Measurements from ENCODE around the gene CARNS1. TPM values are rescaled to one million over a fixed set of nuclear protein-coding genes. Genes with fewer than 3 reads are reported as not detected.
A peak's percentile ranks its signal among the peaks of the same experiment; 100 is the strongest.

The CARNS1 gene
- total and polyA plus RNA-seq, 2 of the 8 experiments (the other 6 are each of a cell fraction or from before 2014, with no cell fraction given) = 0.82 to 1.1 TPM

- Histone ChIP-seq H4K20me1 (replicated peaks in 1 of 2; ENCODE audit: control insufficient read depth in 1 of 2, insufficient read depth in 2 of 2, low read length in 2 of 2) (no peaks in the 10 kb centered on the region), H2AK5ac (ENCODE audit: low read depth, low read length) (peak within 1 kb of the TSS; percentile 11; the same call in 1 of the 2 replicates), H3K56ac (replicated peaks; ENCODE audit: insufficient read length, low read depth, low read length) (peak within 1 kb of the TSS; percentile 26), H2BK12ac (ENCODE audit: low read depth, low read length) (no peak within 1 kb of the TSS), H3K9ac (replicated peaks in 1 of 4; ENCODE audit: extremely low read depth in 1 of 4, low read depth in 3 of 4, low read length in 3 of 4) (peak within 1 kb of the TSS; percentile 72 to 86 (median 77)), H3K79me2 (ENCODE audit: control insufficient read depth in 1 of 2, insufficient read depth in 2 of 2, low read length in 2 of 2) (peaks cover 0 to 9% of the 10 kb centered on the region in 2 experiments; a peak in 2 of 4 replicates), H4K5ac (ENCODE audit: insufficient read length, low read depth, low read length) (peak within 1 kb of the TSS; percentile 84), H2BK120ac (replicated peaks; ENCODE audit: low read depth, low read length) (no peak within 1 kb of the TSS), H3K79me1 (ENCODE audit: low read depth, low read length) (peaks cover 5% of the 10 kb centered on the region), H3K27me3 (replicated peaks in 1 of 4; ENCODE audit: control insufficient read depth in 3 of 4, extremely low read depth in 1 of 4, insufficient read depth in 3 of 4, low read length in 3 of 4) (no peaks in the 10 kb centered on the region), H3K23me2 (ENCODE audit: low read depth, low read length) (peaks cover 10% of the 10 kb centered on the region), H3K4me3 (ENCODE audit: extremely low read depth in 1 of 4, insufficient read depth in 2 of 4, low read depth in 3 of 4, low read length in 4 of 4) (peak within 1 kb of the TSS; percentile 66 to 98 (median 90)), H3K9me3 (ENCODE audit: insufficient read depth in 2 of 2, low read depth in 1 of 2, low read length in 1 of 2) (no peaks in the 10 kb centered on the region), H3K14ac (ENCODE audit: insufficient read length) (no peak within 1 kb of the TSS), H2AFZ (ENCODE audit: low read length) (peak within 1 kb of the TSS; percentile 37; the same call in 1 of the 2 replicates), H3K18ac (ENCODE audit: extremely low read depth, low read length) (peak within 1 kb of the TSS; percentile 24; the same call in 1 of the 2 replicates), H3K27ac (ENCODE audit: low read depth, low read length) (peak within 1 kb of the TSS; percentile 33), H4K91ac (replicated peaks; ENCODE audit: insufficient read length, low read length) (peak within 1 kb of the TSS; percentile 73), H4K8ac (ENCODE audit: extremely low read depth, insufficient read depth, low read length) (peak within 1 kb of the TSS; percentile 89; the same call in 1 of the 2 replicates), H3K4ac (replicated peaks; ENCODE audit: insufficient read length, low read depth, low read length) (peak within 1 kb of the TSS; percentile 98), H2BK20ac (ENCODE audit: low read length) (no peak within 1 kb of the TSS), H3K23ac (ENCODE audit: insufficient read length) (no peak within 1 kb of the TSS), H3K36me3 (ENCODE audit: control insufficient read depth in 2 of 4, insufficient read depth in 4 of 4, low read length in 3 of 4) (peaks cover 0 to 9% (median 4%) of the 10 kb centered on the region in 4 experiments; a peak in 5 of 8 replicates), H3K4me2 (ENCODE audit: insufficient read depth in 1 of 2, low read depth in 2 of 2, low read length in 2 of 2) (peak within 1 kb of the TSS; percentile 60 to 96), H2BK15ac (ENCODE audit: low read length) (peak within 1 kb of the TSS; percentile 72; the same call in 1 of the 2 replicates), H3K4me1 (replicated peaks in 1 of 4; ENCODE audit: control insufficient read depth in 3 of 4, insufficient read depth in 4 of 4, low read length in 3 of 4) (peaks cover 0 to 12% (median 4%) of the 10 kb centered on the region in 4 experiments; a peak in 6 of 7 replicates), H2BK5ac (ENCODE audit: low read depth, low read length) (peak within 1 kb of the TSS; percentile 77)
- POLR2A ChIA-PET (ENCODE audit: partially characterized antibody) = interaction anchor here (0.8 to 3.9 kb wide), 14 partner anchors 9 to 42 kb away, joined by 3 to 37 read pairs (median 4); partner anchors contain the start of genes CABP4, GPR152, PPP1CA and PTPRCAP
- peak; percentile 83 for FAIRE-seq
- 4% methylated on average over 63 of the region's 68 CpGs; no CpG with 5 or more reads in 1 of the 2 experiments for WGBS, 2 experiments (ENCODE audit: extremely low coverage in 1 of 2, insufficient coverage in 1 of 2, insufficient read length in 1 of 2, insufficient replicate concordance in 2 of 2, low coverage in 1 of 2, low lambda C conversion rate in 2 of 2, missing lambda C conversion rate in 1 of 2)
- CTCF ChIA-PET (ENCODE audit: partially characterized antibody) = interaction anchor here (1.8 kb wide), 1 partner anchor 27 kb away, joined by 5 read pairs; the partner anchor contains the start of gene PPP1CA
- DNase-seq (ENCODE audit: low read depth in 1 of 2, low spot score in 2 of 2) = peak; percentile 91 to 100
- TF ChIP-seq SP1 (IDR thresholded peaks at IDR 0.05; ENCODE audit: low read depth, low read length) (peak; percentile 80; the same call in 1 of the 2 replicates), BACH1 (IDR thresholded peaks at IDR 0.05; ENCODE audit: low read length) (no peak), SIX5 (IDR thresholded peaks at IDR 0.05; ENCODE audit: low read depth, low read length) (peak; percentile 90), EP300 (IDR thresholded peaks at IDR 0.05; ENCODE audit: borderline replicate concordance in 1 of 2, low read depth in 2 of 2, low read length in 2 of 2) (0 out of 3 replicates have a peak, but pooled peaks of 1 of the 2 experiments have one; percentile 49), POU5F1 (IDR thresholded peaks at IDR 0.05; ENCODE audit: low read depth, low read length) (no peak), KDM5A (IDR thresholded peaks at IDR 0.05; ENCODE audit: low read length) (peak; percentile 92), POLR2A (IDR thresholded peaks at IDR 0.05; ENCODE audit: control extremely low read depth in 1 of 2, low read depth in 2 of 2, low read length in 2 of 2) (peak in 1 of 2 experiments; percentile 91; a peak in 2 of 3 replicates), KDM4A (IDR thresholded peaks at IDR 0.05; ENCODE audit: low read depth, low read length, severe bottlenecking) (peak; percentile 100), CHD2 (IDR thresholded peaks at IDR 0.05; ENCODE audit: low read length) (peak; percentile 45), TAF1 (IDR thresholded peaks at IDR 0.05; ENCODE audit: low read depth, low read length) (peak; percentile 74; the same call in 1 of the 2 replicates), SUZ12 (IDR thresholded peaks at IDR 0.05; ENCODE audit: low read length) (no peak)
Measured at GRCh38 chr11:67428052-67429001, 12.8 kb downstream of the CARNS1 start, which contains the start of gene RPS6KB2. Gene RPS6KB2 (plus strand): TSS chr11:67428494. CDS start chr11:67428546, 52 bp downstream.
